Gastrocnemius medialis (tissue), 4 donors: ENCODE data around the gene LGALS9C.
"Not testable (repeated sequence)": the region's sequence is repeated elsewhere in the genome, so short reads cannot be mapped to it uniquely, and the experiment has no call there.

Source experiments
- CTCF ChIP-seq, 5 experiments: fragments of 450-650 bp in 3 of 5; fragments of 200-600 bp in 2 of 5; sonication (generic) in 2 of 5; IDR thresholded peaks in 4 of 5; conservative IDR thresholded peaks in 1 of 5; 1 replicate in 4 of 5; 2 replicates in 1 of 5; pipeline ENCODE4 v1.5.1; 2016 to 2019; ENCODE audit warnings: antibody characterized with exemption in 5 of 5, mild to moderate bottlenecking in 3 of 5, moderate library complexity in 3 of 5
- POLR2A ChIP-seq, 2 donors: fragments of 450-650 bp; IDR thresholded peaks; one replicate each; pipeline ENCODE4 v1.6.1; 2017; ENCODE audit warnings: antibody characterized with exemption in 2 of 2, mild to moderate bottlenecking in 2 of 2, moderate library complexity in 2 of 2

- TF ChIP-seq CTCF (IDR thresholded peaks at IDR 0.05 in 4 of 5, conservative IDR thresholded peaks at IDR 0.05 in 1 of 5); POLR2A (IDR thresholded peaks at IDR 0.05): not testable (repeated sequence)
Observed at GRCh38 chr17:18488622-18489021, 12.0 kb downstream of the LGALS9C start.
